Activated T-cell treated with anti-CD3 and anti-CD28 coated beads for 48 hours (primary cell): ENCODE data around the gene AKAP12.
A peak's percentile ranks its signal among the peaks of the same experiment; 100 is the strongest.
"Not testable (repeated sequence)": the region's sequence is repeated elsewhere in the genome, so short reads cannot be mapped to it uniquely, and the experiment has no call there.

Experiments
- DNase-seq: peaks from one replicate; pipeline ENCODE4 v3.0.0-alpha.2; 2020; ENCODE audit warnings: low read depth

The AKAP12 gene

GRCh38 chr6:151310279-151310678 lies 70.5 kb downstream of the AKAP12 start:
- DNase-seq: no peak

- DNase-seq: no peak
Measured at GRCh38 chr6:151310852-151311767, 71.3 kb downstream of the AKAP12 start.

GRCh38 chr6:151313066-151313491 lies 73.3 kb downstream of the AKAP12 start:
- no peak for DNase-seq

- not testable (repeated sequence) for DNase-seq
Measured at GRCh38 chr6:151315661-151316060, 75.9 kb downstream of the AKAP12 start.

- DNase-seq: no peak
Measured at GRCh38 chr6:151317103-151317994, 77.6 kb downstream of the AKAP12 start.

- no peak for DNase-seq
Measured at GRCh38 chr6:151317995-151318365, 78.2 kb downstream of the AKAP12 start.

- no peak for DNase-seq
Measured at GRCh38 chr6:151320140-151320539, 80.4 kb downstream of the AKAP12 start.

GRCh38 chr6:151321438-151321837 lies 81.7 kb downstream of the AKAP12 start:
- DNase-seq: no peak

GRCh38 chr6:151322570-151322969 lies 82.8 kb downstream of the AKAP12 start:
- no peak for DNase-seq

- DNase-seq: peak; percentile 63
Measured at GRCh38 chr6:151323791-151324487, 84.2 kb downstream of the AKAP12 start.

- DNase-seq: no peak
Measured at GRCh38 chr6:151324488-151324825, 84.7 kb downstream of the AKAP12 start.

- no peak for DNase-seq
Measured at GRCh38 chr6:151325075-151326050, 85.6 kb downstream of the AKAP12 start.

GRCh38 chr6:151326116-151326825 lies 86.5 kb downstream of the AKAP12 start:
- DNase-seq: no peak

GRCh38 chr6:151327101-151327500 lies 87.3 kb downstream of the AKAP12 start:
- no peak for DNase-seq

- DNase-seq: no peak
Measured at GRCh38 chr6:151330130-151330696, 90.4 kb downstream of the AKAP12 start.

GRCh38 chr6:151335930-151336329 lies 96.2 kb downstream of the AKAP12 start:
- no peak for DNase-seq

- no peak for DNase-seq
Measured at GRCh38 chr6:151338651-151339200, 99.0 kb downstream of the AKAP12 start.

GRCh38 chr6:151339369-151339768 lies 99.6 kb downstream of the AKAP12 start:
- DNase-seq: no peak

- no peak for DNase-seq
Measured at GRCh38 chr6:151340219-151340978, 100.6 kb downstream of the AKAP12 start.
